HG03521 (cell line): ENCODE data around the gene MMD2.
"Not testable (repeated sequence)": the region's sequence is repeated elsewhere in the genome, so short reads cannot be mapped to it uniquely, and the experiment has no call there.

Experiments used
- ATAC-seq: cut with Tn5 transposase; IDR thresholded peaks from one replicate; pipeline ENCODE4 v1.9.1; 2021; ENCODE audit warnings: mild to moderate bottlenecking, moderate library complexity; ENCODE audit not compliant: unreplicated experiment

Gene MMD2

DNA sequence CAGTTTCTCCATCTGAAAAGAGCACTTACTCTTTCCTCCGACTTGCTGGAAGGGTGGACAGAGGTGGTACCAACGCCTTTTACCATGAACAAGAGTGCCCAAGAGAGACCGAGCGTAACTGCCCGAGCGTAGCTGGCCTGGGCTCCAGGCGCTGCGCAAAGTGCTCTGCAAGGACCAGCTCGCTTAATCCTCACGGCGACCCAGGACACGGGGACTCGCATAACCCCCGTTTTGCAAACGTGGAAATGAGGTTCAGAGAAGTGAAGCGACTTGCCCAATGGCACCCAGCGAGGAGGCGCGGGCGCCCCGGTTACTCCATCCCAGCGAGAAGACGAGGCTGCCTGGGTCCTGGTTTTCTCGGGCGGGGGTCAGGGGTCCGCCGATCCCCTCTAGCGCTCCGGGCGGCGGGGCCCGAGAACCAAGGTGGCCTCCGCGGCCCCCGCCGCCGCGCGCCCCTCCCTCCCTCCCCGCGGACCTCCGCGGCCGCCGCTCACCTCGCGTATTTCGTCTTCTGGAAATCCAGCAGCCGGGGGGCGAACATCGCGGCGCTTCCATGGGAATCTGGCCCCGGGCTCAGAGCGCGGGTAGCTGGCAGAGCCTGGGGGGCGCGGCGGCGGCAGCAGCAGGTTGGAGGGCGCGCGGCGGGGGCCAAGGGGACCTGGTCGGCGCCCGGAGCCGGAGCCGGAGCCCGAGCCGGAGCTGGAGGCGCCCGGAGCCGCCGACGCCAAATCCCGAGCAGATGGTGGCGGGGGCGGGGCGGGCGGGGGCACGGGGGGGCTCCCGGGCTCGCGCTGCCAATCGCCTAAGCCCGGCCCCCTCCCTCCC, at the start of gene MMD2:
Gene MMD2, minus strand, starts transcription at position 711 of the 825 bp plus-strand sequence. Its CDS starts 170 bp downstream, at position 541.
- no peak for ATAC-seq

DNA sequence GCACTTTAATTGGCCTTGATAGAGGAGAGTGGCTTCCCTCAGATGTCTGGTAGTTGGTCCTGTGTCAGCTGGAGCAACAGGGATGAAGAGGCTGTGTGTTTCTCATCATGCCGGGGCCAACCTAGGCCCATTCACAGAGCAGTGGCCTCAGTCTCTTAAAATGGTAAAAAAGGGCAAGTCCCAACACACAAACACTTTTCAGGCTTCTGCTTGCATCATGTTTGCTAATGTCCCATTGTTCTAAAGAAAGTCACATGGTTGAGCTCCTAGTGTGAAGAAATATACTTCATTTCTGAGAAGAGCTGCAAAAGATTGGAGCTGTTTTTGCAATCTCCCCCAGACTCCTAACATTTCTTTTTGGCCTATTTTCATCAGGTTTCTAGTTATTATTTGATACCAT, 46.1 kb upstream of the MMD2 start:
- ATAC-seq: no peak

- no peak for ATAC-seq
Observed at GRCh38 chr7:5001911-5002310, 42.9 kb upstream of the MMD2 start.

- ATAC-seq: no peak
Observed at GRCh38 chr7:5001003-5001402, 42.0 kb upstream of the MMD2 start.

DNA sequence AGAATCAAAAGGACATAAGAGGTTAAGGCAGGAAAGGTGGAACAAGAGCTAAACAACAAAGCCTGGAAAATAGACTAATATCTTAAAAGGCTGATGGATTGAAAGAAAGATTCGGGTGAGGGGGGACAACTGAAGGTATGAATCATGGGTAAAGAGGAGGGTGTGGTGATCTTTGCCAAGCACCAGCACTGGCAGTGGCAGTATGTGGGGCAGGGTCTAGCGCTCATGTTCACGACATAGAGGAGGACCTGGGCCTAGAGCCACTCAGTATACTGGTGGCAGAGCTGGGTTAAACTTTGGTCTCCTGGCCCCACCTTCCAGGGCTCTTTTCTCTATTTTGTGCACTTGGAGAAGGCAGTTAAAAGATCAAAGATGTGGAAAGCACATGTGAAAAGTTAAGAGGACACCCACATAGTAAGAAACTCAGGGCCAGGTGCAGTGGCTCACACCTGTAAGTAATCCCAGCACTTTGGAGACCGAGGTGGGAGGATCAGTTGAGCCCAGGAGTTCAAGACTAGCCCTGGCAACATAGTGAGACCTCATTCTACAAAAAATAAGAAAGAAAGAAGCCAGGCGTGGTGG, 40.5 kb upstream of the MMD2 start:
- ATAC-seq: no peak

GRCh38 chr7:4998910-4999309, 39.9 kb upstream of the MMD2 start:
- no peak for ATAC-seq

DNA sequence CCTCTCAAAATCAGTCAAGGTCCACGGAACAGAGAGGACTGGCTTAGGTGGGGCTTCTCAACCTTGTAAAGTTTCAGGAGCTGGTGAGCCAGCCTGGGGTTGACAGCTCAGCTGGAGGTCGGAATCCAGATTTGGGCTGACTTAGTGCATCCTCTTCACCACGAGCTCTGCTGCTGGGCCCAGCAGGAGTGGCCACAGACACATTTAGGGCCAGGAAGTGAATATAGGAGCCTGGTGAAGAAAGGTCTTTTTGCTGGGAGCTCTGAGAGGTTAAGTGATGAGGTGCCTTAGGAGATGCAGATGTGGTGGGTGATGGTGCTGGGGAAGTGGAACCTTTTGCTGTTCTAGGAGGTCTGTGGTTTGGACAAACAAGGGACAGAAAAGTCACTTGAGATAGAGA, 39.3 kb upstream of the MMD2 start:
- ATAC-seq: no peak

DNA sequence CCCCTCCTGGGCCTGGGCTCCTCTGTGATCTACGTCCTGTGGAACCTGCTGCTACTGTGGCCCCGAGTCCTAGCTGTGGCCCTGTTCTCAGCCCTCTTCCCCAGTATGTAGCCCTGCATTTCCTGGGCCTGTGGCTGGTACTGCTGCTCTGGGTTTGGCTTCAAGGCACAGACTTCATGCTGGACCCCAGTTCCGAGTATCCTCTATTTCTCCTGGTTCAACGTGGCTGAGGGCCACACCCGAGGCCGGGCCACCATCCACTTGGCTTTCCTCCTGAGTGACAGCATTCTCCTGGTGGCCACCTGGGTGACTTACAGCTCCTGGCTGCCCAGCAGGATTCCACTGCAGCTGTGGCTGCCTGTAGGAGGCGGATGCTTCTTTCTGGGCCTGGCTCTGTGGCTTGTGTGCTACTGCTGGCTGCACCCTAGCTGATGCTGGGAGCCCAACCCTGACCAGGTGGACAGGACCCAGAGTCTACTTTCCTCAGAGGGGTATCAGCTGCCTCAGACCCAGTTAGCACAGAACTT, 37.8 kb upstream of the MMD2 start:
- no peak for ATAC-seq

DNA sequence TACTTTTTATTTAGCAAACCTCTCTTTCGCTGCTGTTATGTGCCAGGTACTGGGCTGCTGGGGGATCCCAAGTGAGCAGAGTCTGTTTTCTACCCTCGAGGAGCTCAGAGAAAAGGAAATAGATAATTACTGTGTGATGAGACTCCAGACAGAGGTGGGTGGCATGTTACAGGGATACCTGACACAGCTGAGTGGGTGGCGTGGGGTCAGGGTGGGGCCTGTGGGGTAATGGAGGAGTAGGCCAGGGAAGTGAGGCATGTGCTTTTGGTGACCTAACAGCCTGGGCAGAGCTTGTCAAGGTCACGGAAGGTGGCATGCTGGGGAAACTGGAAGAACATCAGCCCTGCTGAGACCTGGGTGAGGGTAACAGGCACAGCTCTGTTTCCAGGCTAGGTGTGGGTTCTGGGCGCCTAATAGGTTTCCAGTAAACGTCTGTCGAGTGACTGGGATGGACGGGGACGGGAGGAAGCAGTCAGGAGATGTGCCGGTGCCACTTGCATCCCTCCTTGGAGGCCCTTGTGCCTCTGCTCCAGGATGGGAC, 36.5 kb upstream of the MMD2 start:
- ATAC-seq: no peak

GRCh38 chr7:4993471-4993870, 34.5 kb upstream of the MMD2 start:
- ATAC-seq: no peak

GRCh38 chr7:4982741-4983140, 23.8 kb upstream of the MMD2 start:
- ATAC-seq: not testable (repeated sequence)

- ATAC-seq: not testable (repeated sequence)
Observed at GRCh38 chr7:4981295-4981890, 22.4 kb upstream of the MMD2 start.

DNA sequence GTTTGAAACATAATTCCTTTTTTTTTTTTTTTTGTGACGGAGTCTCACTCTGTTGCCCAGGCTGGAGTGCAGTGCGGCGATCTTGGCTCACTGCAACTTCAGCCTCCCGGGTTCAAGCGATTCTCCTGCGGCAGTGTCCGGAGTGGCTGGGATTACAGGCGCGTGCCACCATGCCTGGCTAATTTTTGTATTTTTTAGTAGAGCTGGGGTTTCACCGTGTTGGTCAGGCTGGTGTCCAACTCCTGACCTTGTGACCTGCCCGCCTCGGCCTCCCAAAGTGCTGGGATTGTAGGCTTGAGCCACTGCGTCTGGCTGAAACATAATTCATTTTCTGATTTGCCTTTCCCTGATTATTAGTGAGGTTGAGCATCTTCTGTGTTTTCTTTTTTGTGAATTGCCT, 16.6 kb upstream of the MMD2 start:
- not testable (repeated sequence) for ATAC-seq

- ATAC-seq: peak; percentile 93
Observed at GRCh38 chr7:4973728-4974198, 14.8 kb upstream of the MMD2 start.

GRCh38 chr7:4972446-4972845, 13.5 kb upstream of the MMD2 start:
- ATAC-seq: not testable (repeated sequence)

GRCh38 chr7:4965295-4966022, 6.5 kb upstream of the MMD2 start:
- ATAC-seq: no peak

- no peak for ATAC-seq
Observed at GRCh38 chr7:4964506-4964905, 5.5 kb upstream of the MMD2 start.

- ATAC-seq: no peak
Observed at GRCh38 chr7:4962872-4963775, 4.1 kb upstream of the MMD2 start.

DNA sequence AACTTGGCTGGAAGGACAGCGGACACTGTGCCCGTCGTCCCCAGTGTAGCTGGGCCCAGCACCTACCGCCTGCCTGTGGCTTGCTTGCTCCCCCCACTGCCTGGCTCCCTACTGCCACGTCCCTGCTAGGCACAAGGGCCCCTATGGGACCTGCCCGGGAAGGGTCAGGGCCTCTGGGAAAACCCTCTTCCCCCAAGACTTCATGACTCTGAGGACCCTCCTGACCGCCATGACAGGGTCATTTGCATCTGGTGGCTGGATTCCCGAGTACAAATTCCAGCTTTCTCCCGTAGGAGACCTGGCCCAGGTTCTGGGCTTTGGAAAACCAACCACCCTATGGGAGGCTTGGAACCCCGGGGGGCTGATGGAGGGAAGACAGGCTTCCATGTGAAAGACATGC, 1.4 kb upstream of the MMD2 start:
- no peak for ATAC-seq

GRCh38 chr7:4959893-4960292, 906 bp upstream of the MMD2 start:
- no peak for ATAC-seq
